Superior temporal gyrus (tissue), 1 donor: Measurements from ENCODE around the gene BMAL2.

Experiments
- DNase-seq: peaks from one replicate; pipeline ENCODE4 v3.0.0-alpha.2; 2016; ENCODE audit errors: extremely low spot score

BMAL2 gene

GRCh38 chr12:27319848-27320247 is 12.8 kb upstream of the BMAL2 start:
- no peak for DNase-seq

- no peak for DNase-seq
These were observed 8.1 kb upstream of the BMAL2 start for GRCh38 chr12:27324530-27324929.

GRCh38 chr12:27330846-27331245 is 1.8 kb upstream of the BMAL2 start:
- no peak for DNase-seq

- DNase-seq = no peak
These were observed 1.2 kb upstream of the BMAL2 start for GRCh38 chr12:27331291-27331926.

- no peak for DNase-seq
These were observed 710 bp upstream of the BMAL2 start for GRCh38 chr12:27331927-27332324.

GRCh38 chr12:27332407-27332713 is 276 bp upstream of the BMAL2 start:
- DNase-seq = no peak

GRCh38 chr12:27333403-27334009 is 870 bp downstream of the BMAL2 start:
- DNase-seq = no peak

- no peak for DNase-seq
These were observed 1.5 kb downstream of the BMAL2 start for GRCh38 chr12:27334042-27334720.

GRCh38 chr12:27334721-27335082 is 2.1 kb downstream of the BMAL2 start:
- DNase-seq = no peak

- DNase-seq = no peak
These were observed 3.0 kb downstream of the BMAL2 start for GRCh38 chr12:27335364-27336281.

- DNase-seq = no peak
These were observed 3.6 kb downstream of the BMAL2 start for GRCh38 chr12:27336282-27336653.

GRCh38 chr12:27337376-27337775 is 4.7 kb downstream of the BMAL2 start:
- DNase-seq = no peak

- no peak for DNase-seq
These were observed 5.8 kb downstream of the BMAL2 start for GRCh38 chr12:27338473-27338872.

- DNase-seq = no peak
These were observed 8.3 kb downstream of the BMAL2 start for GRCh38 chr12:27340971-27341370.

- DNase-seq = no peak
These were observed 9.9 kb downstream of the BMAL2 start for GRCh38 chr12:27342536-27342935.

GRCh38 chr12:27343255-27344000 is 10.8 kb downstream of the BMAL2 start:
- DNase-seq = no peak

- no peak for DNase-seq
These were observed 11.6 kb downstream of the BMAL2 start for GRCh38 chr12:27344246-27344645.

- no peak for DNase-seq
These were observed 12.1 kb downstream of the BMAL2 start for GRCh38 chr12:27344760-27345159.

- no peak for DNase-seq
These were observed 12.7 kb downstream of the BMAL2 start for GRCh38 chr12:27345376-27345775.

GRCh38 chr12:27347779-27348178 is 15.1 kb downstream of the BMAL2 start:
- DNase-seq = no peak

- no peak for DNase-seq
These were observed 18.8 kb downstream of the BMAL2 start for GRCh38 chr12:27351476-27351875.

- no peak for DNase-seq
These were observed 22.9 kb downstream of the BMAL2 start for GRCh38 chr12:27355486-27355885.
